D341Med (cell line): ENCODE measurements around the gene KIF18B.
A peak's percentile ranks its signal among the peaks of the same experiment; 100 is the strongest.

Experiments used
- DNase-seq: peaks from one replicate; pipeline ENCODE4 v3.0.0; 2012; ENCODE audit warnings: low spot score

The KIF18B gene

GRCh38 chr17:44875761-44876160, 71.8 kb downstream of the KIF18B start:
- DNase-seq, result peak; percentile 83
